ENCODE measurements around the gene ARRB1.

DNA sequence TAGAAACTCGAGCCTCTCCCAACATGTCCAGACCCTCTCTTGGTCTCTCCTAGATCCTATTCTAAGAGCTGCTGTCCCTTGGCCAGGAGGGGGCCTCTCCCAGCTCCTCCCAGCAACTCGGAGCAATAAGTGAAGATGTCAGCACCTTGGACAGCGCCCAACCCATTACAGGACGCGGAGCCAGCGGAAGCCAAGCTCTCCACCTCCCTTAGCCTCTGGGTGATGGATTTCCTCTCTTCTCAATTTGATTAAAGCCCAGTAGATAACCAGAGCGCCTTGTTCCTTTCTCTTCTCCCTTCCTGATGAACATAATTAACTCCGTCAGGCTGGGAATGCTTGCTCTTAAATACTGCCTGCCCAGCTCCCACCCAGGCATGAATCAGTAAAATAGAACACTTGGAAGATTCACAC lies 137.0 kb downstream of the ARRB1 start:
- TF ChIP-seq, protein P1, sequence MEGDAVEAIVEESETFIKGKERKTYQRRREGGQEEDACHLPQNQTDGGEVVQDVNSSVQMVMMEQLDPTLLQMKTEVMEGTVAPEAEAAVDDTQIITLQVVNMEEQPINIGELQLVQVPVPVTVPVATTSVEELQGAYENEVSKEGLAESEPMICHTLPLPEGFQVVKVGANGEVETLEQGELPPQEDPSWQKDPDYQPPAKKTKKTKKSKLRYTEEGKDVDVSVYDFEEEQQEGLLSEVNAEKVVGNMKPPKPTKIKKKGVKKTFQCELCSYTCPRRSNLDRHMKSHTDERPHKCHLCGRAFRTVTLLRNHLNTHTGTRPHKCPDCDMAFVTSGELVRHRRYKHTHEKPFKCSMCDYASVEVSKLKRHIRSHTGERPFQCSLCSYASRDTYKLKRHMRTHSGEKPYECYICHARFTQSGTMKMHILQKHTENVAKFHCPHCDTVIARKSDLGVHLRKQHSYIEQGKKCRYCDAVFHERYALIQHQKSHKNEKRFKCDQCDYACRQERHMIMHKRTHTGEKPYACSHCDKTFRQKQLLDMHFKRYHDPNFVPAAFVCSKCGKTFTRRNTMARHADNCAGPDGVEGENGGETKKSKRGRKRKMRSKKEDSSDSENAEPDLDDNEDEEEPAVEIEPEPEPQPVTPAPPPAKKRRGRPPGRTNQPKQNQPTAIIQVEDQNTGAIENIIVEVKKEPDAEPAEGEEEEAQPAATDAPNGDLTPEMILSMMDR (IDR thresholded peaks at IDR 0.05 in 2 of 3, conservative IDR thresholded peaks at IDR 0.05 in 1 of 3; ENCODE audit: control insufficient read depth in 2 of 3, extremely low read depth in 1 of 3, insufficient read depth in 1 of 3, low read depth in 3 of 3, low read length in 3 of 3), result no peak
- TF ChIP-seq NFIC (IDR thresholded peaks at IDR 0.05; ENCODE audit: low read depth, low read length) (no peak), NRF1 (conservative IDR thresholded peaks at IDR 0.05; ENCODE audit: low read depth, low read length) (no peak), RAD21 (IDR thresholded peaks at IDR 0.05; ENCODE audit: insufficient read depth, low read depth, low read length) (no peak), POLR2A (IDR thresholded peaks at IDR 0.05; ENCODE audit: low read depth, low read length) (no peak), SREBF2 (IDR thresholded peaks at IDR 0.05; ENCODE audit: low read length) (no peak), CREB1 (IDR thresholded peaks at IDR 0.05; ENCODE audit: low read depth) (no peak), MEF2B (IDR thresholded peaks at IDR 0.05; ENCODE audit: partially characterized antibody, poor library complexity, severe bottlenecking) (no peak), RCOR1 (conservative IDR thresholded peaks at IDR 0.05; ENCODE audit: low read depth, low read length) (no peak), MYC (IDR thresholded peaks at IDR 0.05; ENCODE audit: insufficient read depth, insufficient read length, insufficient replicate concordance, low read length, severe bottlenecking) (no peak), RELA (IDR thresholded peaks at IDR 0.05; ENCODE audit: borderline replicate concordance, partially characterized antibody) (no peak), NKRF (conservative IDR thresholded peaks at IDR 0.05) (no peak), MEF2A (IDR thresholded peaks at IDR 0.05; ENCODE audit: insufficient read depth, low read depth, low read length) (no peak)
- TF ChIP-seq, protein P2, sequence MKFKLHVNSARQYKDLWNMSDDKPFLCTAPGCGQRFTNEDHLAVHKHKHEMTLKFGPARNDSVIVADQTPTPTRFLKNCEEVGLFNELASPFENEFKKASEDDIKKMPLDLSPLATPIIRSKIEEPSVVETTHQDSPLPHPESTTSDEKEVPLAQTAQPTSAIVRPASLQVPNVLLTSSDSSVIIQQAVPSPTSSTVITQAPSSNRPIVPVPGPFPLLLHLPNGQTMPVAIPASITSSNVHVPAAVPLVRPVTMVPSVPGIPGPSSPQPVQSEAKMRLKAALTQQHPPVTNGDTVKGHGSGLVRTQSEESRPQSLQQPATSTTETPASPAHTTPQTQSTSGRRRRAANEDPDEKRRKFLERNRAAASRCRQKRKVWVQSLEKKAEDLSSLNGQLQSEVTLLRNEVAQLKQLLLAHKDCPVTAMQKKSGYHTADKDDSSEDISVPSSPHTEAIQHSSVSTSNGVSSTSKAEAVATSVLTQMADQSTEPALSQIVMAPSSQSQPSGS (IDR thresholded peaks at IDR 0.05; ENCODE audit: low read length), result no peak

All from GM12878 (cell line).